GM13977 (cell line): ENCODE results near the gene UBE3B.

Experiments
- DNase-seq: peaks from one replicate; pipeline ENCODE4 v3.0.0; 2012; ENCODE audit warnings: low spot score
- in situ Hi-C: fragments of 300-500 bp; cut with MboI; formaldehyde crosslinking; loops from one replicate; pipeline ENCODE4 v1.12.0; 2022; ENCODE audit warnings: low sequenced_read_pairs, low pct_unique_long_range_greater_than_20kb, mixed read lengths, inconsistent platforms; ENCODE audit not compliant: unreplicated experiment
- TF ChIP-seq, protein P1 (sequence below): IDR thresholded peaks from 2 replicates; pipeline ENCODE4 v1.5.1; 2012; ENCODE audit warnings: mild to moderate bottlenecking, control low read depth; ENCODE audit not compliant: insufficient read depth; ENCODE audit errors: extremely low read depth, missing control alignments

Gene UBE3B

DNA sequence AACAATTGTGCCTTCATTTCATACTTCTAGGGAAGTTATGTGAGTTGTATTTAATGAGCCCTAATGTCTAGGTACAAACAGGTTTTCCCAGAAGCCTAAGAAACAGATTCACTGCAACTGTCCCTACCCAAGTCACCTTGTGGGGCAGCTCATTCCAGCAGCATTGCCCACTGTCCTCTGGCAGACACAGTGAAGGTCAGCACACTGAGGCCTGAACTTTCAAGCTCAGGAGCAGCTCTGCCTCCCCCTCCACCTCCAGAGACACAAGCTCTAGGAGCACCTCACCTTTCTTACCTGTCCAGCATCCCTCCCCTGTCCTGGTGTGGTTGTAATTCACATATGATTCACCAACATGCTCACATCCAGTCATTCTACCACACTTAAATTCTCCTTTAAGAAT lies 15.7 kb downstream of the UBE3B start:
- TF ChIP-seq, protein P1, sequence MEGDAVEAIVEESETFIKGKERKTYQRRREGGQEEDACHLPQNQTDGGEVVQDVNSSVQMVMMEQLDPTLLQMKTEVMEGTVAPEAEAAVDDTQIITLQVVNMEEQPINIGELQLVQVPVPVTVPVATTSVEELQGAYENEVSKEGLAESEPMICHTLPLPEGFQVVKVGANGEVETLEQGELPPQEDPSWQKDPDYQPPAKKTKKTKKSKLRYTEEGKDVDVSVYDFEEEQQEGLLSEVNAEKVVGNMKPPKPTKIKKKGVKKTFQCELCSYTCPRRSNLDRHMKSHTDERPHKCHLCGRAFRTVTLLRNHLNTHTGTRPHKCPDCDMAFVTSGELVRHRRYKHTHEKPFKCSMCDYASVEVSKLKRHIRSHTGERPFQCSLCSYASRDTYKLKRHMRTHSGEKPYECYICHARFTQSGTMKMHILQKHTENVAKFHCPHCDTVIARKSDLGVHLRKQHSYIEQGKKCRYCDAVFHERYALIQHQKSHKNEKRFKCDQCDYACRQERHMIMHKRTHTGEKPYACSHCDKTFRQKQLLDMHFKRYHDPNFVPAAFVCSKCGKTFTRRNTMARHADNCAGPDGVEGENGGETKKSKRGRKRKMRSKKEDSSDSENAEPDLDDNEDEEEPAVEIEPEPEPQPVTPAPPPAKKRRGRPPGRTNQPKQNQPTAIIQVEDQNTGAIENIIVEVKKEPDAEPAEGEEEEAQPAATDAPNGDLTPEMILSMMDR: no peak
- in situ Hi-C loops: no loop called here
- no peak for DNase-seq

DNA sequence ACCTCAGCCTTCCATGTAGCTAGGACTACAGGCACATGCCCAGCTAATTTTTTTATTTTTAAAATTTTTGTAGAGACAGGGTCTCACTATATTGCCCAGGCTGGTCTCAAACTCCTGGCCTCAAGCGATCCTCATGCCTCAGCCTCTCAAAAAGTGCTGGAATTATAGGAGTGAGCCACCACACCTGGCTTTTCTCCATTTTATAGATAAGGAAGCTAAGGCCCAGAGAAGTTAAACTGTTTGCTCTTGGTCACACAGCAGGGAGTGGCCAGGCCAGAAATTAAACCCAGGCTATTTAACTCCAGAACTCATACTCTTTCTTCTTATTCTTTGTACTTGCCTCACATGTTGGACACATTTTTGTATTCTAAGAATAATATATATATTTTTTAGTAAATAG lies 16.5 kb downstream of the UBE3B start:
- in situ Hi-C loops: no loop called here
- TF ChIP-seq, protein P1: no peak
- no peak for DNase-seq

DNA sequence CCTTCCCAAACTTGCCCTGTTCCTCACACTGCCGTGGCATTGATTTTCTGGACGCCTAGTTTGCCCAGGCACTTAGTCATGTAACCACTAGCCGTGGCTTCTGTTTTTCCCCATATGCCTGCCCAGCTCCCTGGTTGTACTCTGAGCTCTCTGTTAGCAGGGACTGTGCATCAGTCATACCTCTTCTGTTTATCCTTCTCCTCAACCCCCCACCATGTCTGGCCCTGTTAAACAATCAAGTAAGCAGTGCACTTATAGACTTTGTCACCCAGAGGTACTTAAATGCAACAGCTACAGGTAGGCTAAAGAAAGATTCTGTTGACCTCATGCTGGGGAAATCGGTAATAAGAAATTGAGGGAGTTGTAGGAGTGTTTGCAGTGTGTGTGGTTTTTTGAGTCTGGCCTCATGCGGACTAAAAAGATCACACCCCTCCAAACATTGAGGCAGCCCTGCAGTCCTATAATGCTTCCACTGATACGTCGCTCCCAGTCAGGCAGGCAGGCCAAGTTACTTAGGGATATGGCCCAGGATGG lies 17.0 kb downstream of the UBE3B start:
- in situ Hi-C loops: no loop called here
- DNase-seq: no peak
- TF ChIP-seq, protein P1: no peak

DNA sequence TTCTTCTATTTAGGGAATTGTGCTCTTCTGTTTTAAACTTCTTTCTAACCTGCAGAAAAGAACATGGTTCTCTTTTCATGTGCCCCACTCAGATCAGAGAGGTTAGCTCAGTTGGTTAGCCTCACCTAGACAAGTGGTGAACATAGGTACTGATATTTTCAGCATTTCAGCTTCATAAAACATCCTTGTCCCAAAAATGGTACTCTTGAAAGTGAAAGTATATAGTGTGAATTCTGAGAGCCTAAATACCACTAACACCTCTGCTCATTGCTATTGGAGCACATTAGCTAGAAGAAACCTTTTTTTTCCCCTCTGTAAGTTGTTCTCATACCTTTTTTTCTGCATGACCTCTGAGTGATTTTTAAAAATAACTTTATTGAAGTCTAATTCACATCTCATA lies 17.6 kb downstream of the UBE3B start:
- TF ChIP-seq, protein P1: no peak
- no peak for DNase-seq
- in situ Hi-C loops: no loop called here

DNA sequence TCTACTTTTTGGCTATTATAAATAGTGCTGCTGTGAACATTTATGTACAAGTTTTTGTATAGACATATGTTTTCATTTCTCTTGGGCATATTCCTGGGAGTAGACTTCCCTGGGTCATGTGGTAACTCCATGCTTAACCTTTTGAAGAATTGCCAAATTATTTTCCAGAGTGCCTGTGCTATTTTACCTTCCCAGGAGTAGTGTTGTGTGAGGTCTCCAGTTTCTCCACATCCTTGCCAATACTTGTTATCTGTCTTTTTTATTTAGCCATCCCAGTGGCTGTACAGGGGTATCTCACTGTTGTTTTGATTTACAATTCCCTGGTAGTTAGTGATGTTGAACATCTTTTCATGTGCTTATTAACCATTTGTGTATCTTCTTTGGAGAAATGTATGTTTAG lies 18.9 kb downstream of the UBE3B start:
- no peak for DNase-seq
- TF ChIP-seq, protein P1: no peak
- in situ Hi-C loops: no loop called here

DNA sequence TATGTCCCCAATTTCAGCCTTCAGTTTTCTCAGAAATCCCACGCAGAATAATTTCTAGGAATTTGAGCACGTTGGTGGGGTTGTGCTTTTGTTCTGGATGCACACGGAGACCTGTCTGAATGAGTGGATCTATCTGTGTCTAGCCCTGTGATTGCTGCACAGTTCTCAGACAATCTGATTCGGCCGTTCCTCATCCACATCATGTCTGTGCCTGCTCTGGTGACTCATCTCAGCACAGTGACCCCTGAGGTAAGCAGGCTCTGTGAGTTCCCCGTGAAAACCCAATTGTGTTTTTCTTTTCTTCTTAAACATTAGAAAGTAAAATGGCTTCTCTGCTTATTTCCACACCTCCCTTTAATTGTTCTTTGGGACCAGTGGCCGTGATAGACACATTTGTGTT lies 20.2 kb downstream of the UBE3B start:
- TF ChIP-seq, protein P1: no peak
- in situ Hi-C loops: no loop called here
- no peak for DNase-seq
